NB4 (cell line): ENCODE measurements around the gene SEMA4G.

Experiments
- DNase-seq: peaks from one replicate; pipeline ENCODE4 v3.0.0; 2010; ENCODE audit warnings: low read depth
- H3K4me3 ChIP-seq: one replicate; pipeline ENCODE4 v1.5.1; 2011; ENCODE audit warnings: mild to moderate bottlenecking, low read depth, low read length, moderate library complexity
- MAX ChIP-seq: IDR thresholded peaks from 2 replicates; pipeline ENCODE4 v1.6.1; 2011; ENCODE audit warnings: low read depth, low read length
- MYC ChIP-seq: IDR thresholded peaks from 2 replicates; pipeline ENCODE4 v1.6.1; 2011; ENCODE audit warnings: low read depth, low read length
- POLR2A ChIP-seq: IDR thresholded peaks from 2 replicates; pipeline ENCODE4 v1.6.1; 2011; ENCODE audit warnings: mild to moderate bottlenecking; ENCODE audit not compliant: insufficient read length; ENCODE audit errors: extremely low read depth
- TF ChIP-seq, protein P1 (sequence below): IDR thresholded peaks from one replicate; pipeline ENCODE4 v1.5.1; 2012; ENCODE audit warnings: low read depth, low read length

Gene SEMA4G

DNA sequence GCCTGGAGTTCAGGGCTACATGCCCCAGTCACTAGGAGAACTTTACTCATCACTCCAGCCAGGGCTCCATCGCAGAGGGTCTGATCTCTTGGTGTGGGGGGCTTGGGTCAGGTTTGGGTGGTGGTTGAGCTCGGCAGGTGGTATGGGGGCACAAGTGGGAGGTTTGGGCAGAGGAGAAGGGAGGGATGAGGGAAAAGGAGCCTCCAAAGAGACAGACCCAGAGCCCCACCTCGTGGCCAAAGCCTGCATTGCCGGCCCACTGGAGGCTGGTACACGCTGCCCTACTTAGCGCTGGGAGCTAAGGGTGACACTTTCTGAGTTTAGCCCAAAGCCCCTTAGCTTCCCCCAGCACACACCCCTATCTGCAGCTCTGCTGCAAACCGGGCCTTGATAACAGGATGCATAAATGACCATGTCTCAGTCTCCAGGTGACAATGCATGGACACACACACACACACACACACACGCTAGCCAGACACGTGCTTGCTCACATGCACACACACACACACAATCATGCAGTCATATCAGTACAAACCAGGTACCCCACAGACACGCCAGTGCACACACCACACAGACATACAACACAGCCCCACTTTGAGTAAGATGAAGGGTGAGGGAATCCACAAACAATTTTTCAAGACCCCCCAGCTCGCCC is 45.1 kb downstream of the SEMA4G start:
- no peak overlapping the region for H3K4me3 ChIP-seq
- DNase-seq, result peak; percentile 73
- TF ChIP-seq MAX (peak; percentile 78), POLR2A (no peak), MYC (no peak; the same call in 1 of the 2 replicates)
- TF ChIP-seq, protein P1, sequence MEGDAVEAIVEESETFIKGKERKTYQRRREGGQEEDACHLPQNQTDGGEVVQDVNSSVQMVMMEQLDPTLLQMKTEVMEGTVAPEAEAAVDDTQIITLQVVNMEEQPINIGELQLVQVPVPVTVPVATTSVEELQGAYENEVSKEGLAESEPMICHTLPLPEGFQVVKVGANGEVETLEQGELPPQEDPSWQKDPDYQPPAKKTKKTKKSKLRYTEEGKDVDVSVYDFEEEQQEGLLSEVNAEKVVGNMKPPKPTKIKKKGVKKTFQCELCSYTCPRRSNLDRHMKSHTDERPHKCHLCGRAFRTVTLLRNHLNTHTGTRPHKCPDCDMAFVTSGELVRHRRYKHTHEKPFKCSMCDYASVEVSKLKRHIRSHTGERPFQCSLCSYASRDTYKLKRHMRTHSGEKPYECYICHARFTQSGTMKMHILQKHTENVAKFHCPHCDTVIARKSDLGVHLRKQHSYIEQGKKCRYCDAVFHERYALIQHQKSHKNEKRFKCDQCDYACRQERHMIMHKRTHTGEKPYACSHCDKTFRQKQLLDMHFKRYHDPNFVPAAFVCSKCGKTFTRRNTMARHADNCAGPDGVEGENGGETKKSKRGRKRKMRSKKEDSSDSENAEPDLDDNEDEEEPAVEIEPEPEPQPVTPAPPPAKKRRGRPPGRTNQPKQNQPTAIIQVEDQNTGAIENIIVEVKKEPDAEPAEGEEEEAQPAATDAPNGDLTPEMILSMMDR, result peak; percentile 97

- TF ChIP-seq POLR2A (no peak), MAX (no peak), MYC (no peak)
- TF ChIP-seq, protein P1, result no peak
- H3K4me3 ChIP-seq, result no peak overlapping the region
- peak; percentile 51 for DNase-seq
These were observed 45.8 kb downstream of the SEMA4G start for GRCh38 chr10:101014966-101015581.

- no peak for TF ChIP-seq POLR2A
- DNase-seq, result no peak
- no peak overlapping the region for H3K4me3 ChIP-seq
These were observed 46.3 kb downstream of the SEMA4G start for GRCh38 chr10:101015582-101015973.

- no peak for DNase-seq
- TF ChIP-seq POLR2A (no peak), MYC (no peak), MAX (no peak)
- TF ChIP-seq, protein P1, result no peak
- H3K4me3 ChIP-seq, result no peak overlapping the region
These were observed 47.5 kb downstream of the SEMA4G start for GRCh38 chr10:101016814-101017213.

GRCh38 chr10:101018118-101018599 is 48.9 kb downstream of the SEMA4G start:
- peak overlapping the region; percentile 42 for H3K4me3 ChIP-seq
- DNase-seq, result peak; percentile 95

More at GRCh38 chr10:101018118-101018599, 48.9 kb downstream of the SEMA4G start:
- peak; percentile 73 for TF ChIP-seq MAX
- TF ChIP-seq POLR2A, result peak; percentile 12
- TF ChIP-seq, protein P1, result no peak
- TF ChIP-seq MYC, result peak; percentile 88
